ENCODE data around the gene POTEI. TPM values are rescaled to one million over a fixed set of nuclear protein-coding genes. Genes with fewer than 3 reads are reported as not detected.
"Not testable (repeated sequence)": the region's sequence is repeated elsewhere in the genome, so short reads cannot be mapped to it uniquely, and the experiment has no call there.

POTEI gene
- total RNA-seq, 1 donor from 2014 or later, result 0.06 TPM

- DNase-seq (ENCODE audit: extremely low read depth, low read depth, low spot score), result not testable (repeated sequence)
Measured at GRCh38 chr2:130491073-130491472, 18.1 kb downstream of the POTEI start.

GRCh38 chr2:130455413-130455812 lies 53.7 kb downstream of the POTEI start:
- not testable (repeated sequence) for DNase-seq (ENCODE audit: extremely low read depth, low read depth, low spot score)

GRCh38 chr2:130454712-130455083 lies 54.4 kb downstream of the POTEI start:
- not testable (repeated sequence) for DNase-seq (ENCODE audit: extremely low read depth, low read depth, low spot score)

- DNase-seq (ENCODE audit: extremely low read depth, low read depth, low spot score), result not testable (repeated sequence)
Measured at GRCh38 chr2:130453955-130454711, 55.0 kb downstream of the POTEI start.

- DNase-seq (ENCODE audit: extremely low read depth, low read depth, low spot score), result not testable (repeated sequence)
Measured at GRCh38 chr2:130452897-130453296, 56.2 kb downstream of the POTEI start.

- not testable (repeated sequence) for DNase-seq (ENCODE audit: extremely low read depth, low read depth, low spot score)
Measured at GRCh38 chr2:130451823-130452222, 57.3 kb downstream of the POTEI start.

GRCh38 chr2:130451278-130451677 lies 57.9 kb downstream of the POTEI start:
- not testable (repeated sequence) for DNase-seq (ENCODE audit: extremely low read depth, low read depth, low spot score)

- DNase-seq (ENCODE audit: extremely low read depth, low read depth, low spot score), result not testable (repeated sequence)
Measured at GRCh38 chr2:130450366-130450765, 58.8 kb downstream of the POTEI start.

GRCh38 chr2:130427631-130428030 lies 81.5 kb downstream of the POTEI start:
- DNase-seq (ENCODE audit: extremely low read depth, low read depth, low spot score), result not testable (repeated sequence)

GRCh38 chr2:130418845-130419244 lies 90.3 kb downstream of the POTEI start:
- not testable (repeated sequence) for DNase-seq (ENCODE audit: extremely low read depth, low read depth, low spot score)

GRCh38 chr2:130416693-130417092 lies 92.4 kb downstream of the POTEI start:
- DNase-seq (ENCODE audit: extremely low read depth, low read depth, low spot score), result not testable (repeated sequence)

Other genes with a start within 250 kb of the POTEI start
- 63.6 and 80.6 TPM in 2 replicates for gene IMP4, start 166.4 kb downstream of the POTEI start, total RNA-seq
- gene PTPN18, start 153.3 kb downstream of the POTEI start, total RNA-seq, result 19.6 and 26.0 TPM in 2 replicates
- gene CFC1B, start 11.9 kb upstream of the POTEI start, total RNA-seq, result not detected in 2 replicates
- not detected in 2 replicates for gene CFC1, start 90.2 kb upstream of the POTEI start, total RNA-seq
- not detected in 2 replicates for gene POTEJ, start 102.1 kb upstream of the POTEI start, total RNA-seq
- not detected in 2 replicates for gene GPR148, start 219.7 kb upstream of the POTEI start, total RNA-seq
- gene AMER3, start 246.2 kb upstream of the POTEI start, total RNA-seq, result not detected in 2 replicates